Frontal cortex (tissue), 4 donors: ENCODE results near the gene EFNB2. TPM values are rescaled to one million over a fixed set of nuclear protein-coding genes. Genes with fewer than 3 reads are reported as not detected.

Experiments
- DNase-seq, 2 donors: peaks; one replicate each; pipeline ENCODE4 v3.0.0; 2012; ENCODE audit warnings: low spot score in 2 of 2
- FAIRE-seq: peaks from 2 replicates; lab custom pipeline; 2012; peaks lifted over from hg19 to GRCh38; lab: Jason Lieb, UNC
- total RNA-seq: library from RNA; depleted of rRNA; stranded (reverse); fragments of >200 nt; gene quantifications from one replicate; pipeline ENCODE4 v1.2.3, GENCODE V29; 2014
- donor health status: control.
- donor health status: control.
- donor health status: control.

The EFNB2 gene
- total RNA-seq, 1 donor from 2014 or later, result 73.4 TPM

GRCh38 chr13:106527826-106528225, 7.6 kb downstream of the EFNB2 start:
- DNase-seq, result no peak
- no peak for FAIRE-seq

- FAIRE-seq, result no peak
Observed at GRCh38 chr13:106527445-106527801, 8.0 kb downstream of the EFNB2 start.

GRCh38 chr13:106526738-106527444, 8.6 kb downstream of the EFNB2 start:
- FAIRE-seq, result no peak
- DNase-seq, result no peak

More at GRCh38 chr13:106527445-106527801, 8.0 kb downstream of the EFNB2 start:
- no peak for DNase-seq

- DNase-seq, result no peak
- no peak for FAIRE-seq
Observed at GRCh38 chr13:106525865-106526264, 9.6 kb downstream of the EFNB2 start.

- FAIRE-seq (no peak), DNase-seq (no peak)
Observed at GRCh38 chr13:106524108-106524507, 11.4 kb downstream of the EFNB2 start.

- FAIRE-seq (no peak), DNase-seq (no peak)
Observed at GRCh38 chr13:106523576-106523975, 11.9 kb downstream of the EFNB2 start.

GRCh38 chr13:106522898-106523525, 12.4 kb downstream of the EFNB2 start:
- DNase-seq (no peak), FAIRE-seq (no peak)

- DNase-seq (no peak), FAIRE-seq (no peak)
Observed at GRCh38 chr13:106522112-106522705, 13.3 kb downstream of the EFNB2 start.

GRCh38 chr13:106521095-106521799, 14.2 kb downstream of the EFNB2 start:
- FAIRE-seq (no peak), DNase-seq (no peak)

GRCh38 chr13:106520251-106521054, 15.0 kb downstream of the EFNB2 start:
- FAIRE-seq (peak; percentile 37), DNase-seq (no peak)

- DNase-seq (no peak), FAIRE-seq (no peak)
Observed at GRCh38 chr13:106518512-106518911, 16.9 kb downstream of the EFNB2 start.

GRCh38 chr13:106517109-106517847, 18.2 kb downstream of the EFNB2 start:
- FAIRE-seq, result no peak
- no peak for DNase-seq

- no peak for FAIRE-seq
- no peak for DNase-seq
Observed at GRCh38 chr13:106515635-106516254, 19.7 kb downstream of the EFNB2 start.

- FAIRE-seq (no peak), DNase-seq (no peak)
Observed at GRCh38 chr13:106514928-106515634, 20.4 kb downstream of the EFNB2 start.

- FAIRE-seq, result no peak
- DNase-seq, result no peak
Observed at GRCh38 chr13:106513025-106513983, 22.2 kb downstream of the EFNB2 start.

- no peak for FAIRE-seq
- DNase-seq, result no peak
Observed at GRCh38 chr13:106507560-106508274, 27.7 kb downstream of the EFNB2 start.
